ENCODE data around the gene ZDHHC6.
"Not testable (repeated sequence)": the region's sequence is repeated elsewhere in the genome, so short reads cannot be mapped to it uniquely, and the experiment has no call there.

Gene ZDHHC6

DNA sequence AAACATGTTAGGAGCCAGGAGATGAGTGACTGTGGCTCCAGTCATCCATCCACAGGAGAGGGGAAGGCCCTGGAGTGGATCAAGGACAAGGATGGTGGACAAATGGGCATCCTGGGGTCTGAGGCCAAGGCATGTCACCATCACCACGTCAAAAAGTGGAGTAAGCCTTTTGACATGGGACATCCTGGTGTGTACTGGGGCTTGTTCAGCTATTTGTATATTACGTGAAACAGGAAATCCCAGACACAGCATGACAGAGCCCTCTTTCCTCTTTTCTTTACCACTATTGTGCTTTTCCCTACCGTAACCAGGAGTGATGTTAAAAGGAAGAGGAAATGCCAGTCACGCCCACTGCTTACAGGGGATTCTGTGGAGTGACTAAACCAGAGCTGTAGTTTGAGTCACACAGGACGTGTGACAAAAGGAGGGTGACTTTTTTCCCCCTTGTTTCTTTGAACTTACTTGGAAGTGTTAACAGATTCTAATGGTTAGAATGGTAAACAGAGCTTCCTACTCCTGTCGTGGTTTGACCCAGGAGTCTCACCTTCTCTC lies 57.4 kb downstream of the ZDHHC6 start:
- DNase-seq (ENCODE audit: low read depth), result peak; percentile 49

- DNase-seq (ENCODE audit: low read depth), result no peak
Observed at GRCh38 chr10:112388548-112388947, 58.2 kb downstream of the ZDHHC6 start.

- DNase-seq (ENCODE audit: low read depth), result not testable (repeated sequence)
Observed at GRCh38 chr10:112388056-112388455, 58.7 kb downstream of the ZDHHC6 start.

GRCh38 chr10:112385201-112385600 lies 61.5 kb downstream of the ZDHHC6 start:
- DNase-seq (ENCODE audit: low read depth), result no peak

DNA sequence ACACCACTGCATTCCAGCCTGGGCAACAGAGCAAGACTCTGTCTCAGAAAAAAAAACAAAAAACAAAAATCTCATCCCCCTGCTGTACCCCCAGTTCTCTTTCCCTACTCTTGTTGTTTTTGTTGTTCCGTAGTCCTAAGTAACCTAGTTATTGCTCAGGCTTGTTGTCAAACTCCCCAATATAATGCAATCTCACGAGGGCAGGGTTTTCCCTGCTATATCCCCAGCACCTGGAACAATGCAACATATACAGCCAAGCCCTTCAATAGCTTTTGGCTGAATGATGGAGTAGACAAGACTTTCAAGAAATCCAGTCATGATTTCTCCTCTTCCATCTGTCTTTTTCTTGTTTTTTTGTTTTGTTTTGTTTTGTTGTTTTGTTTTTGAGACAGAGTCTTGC lies 62.6 kb downstream of the ZDHHC6 start:
- DNase-seq (ENCODE audit: low read depth), result no peak

- DNase-seq (ENCODE audit: low read depth), result no peak
Observed at GRCh38 chr10:112383325-112383724, 63.4 kb downstream of the ZDHHC6 start.

- DNase-seq (ENCODE audit: low read depth), result no peak
Observed at GRCh38 chr10:112382515-112383235, 64.0 kb downstream of the ZDHHC6 start.

All from stimulated activated CD4-positive, alpha-beta T cell treated with anti-CD3 and anti-CD28 coated beads, Interleukin-2, amount 100 ng/mL, for 4 hours (primary cell).